ENCODE measurements around the gene SEL1L3. TPM values are rescaled to one million over a fixed set of nuclear protein-coding genes. Genes with fewer than 3 reads are reported as not detected.
A peak's percentile ranks its signal among the peaks of the same experiment; 100 is the strongest.

Gene SEL1L3
- total RNA-seq, 1 experiment from 2014 or later = 48.3 TPM

GRCh38 chr4:25843340-25844097 lies 19.3 kb downstream of the SEL1L3 start:
- Histone ChIP-seq H3K14ac (ENCODE audit: insufficient read depth, low read length) (no peak overlapping the region; the same call in 1 of the 2 replicates), H3K27ac (ENCODE audit: insufficient read length, low read depth, low read length) (no peak overlapping the region), H2BK20ac (ENCODE audit: low read depth, low read length, poor library complexity, severe bottlenecking) (no peak overlapping the region), H3K56ac (ENCODE audit: insufficient read length, low read depth, low read length) (no peak overlapping the region), H4K20me1 (ENCODE audit: control insufficient read depth, insufficient read depth, insufficient read length) (no peaks in the 10 kb centered on the region), H3K79me1 (ENCODE audit: insufficient read depth, low read depth, low read length, poor library complexity, severe bottlenecking) (peaks cover 2% of the 10 kb centered on the region), H2BK12ac (ENCODE audit: insufficient read length, low read depth, low read length) (no peak overlapping the region), H3K23ac (ENCODE audit: insufficient read length, low read depth, low read length) (no peak overlapping the region), H4K5ac (ENCODE audit: insufficient read length, low read depth, low read length) (no peak overlapping the region), H3K4me2 (ENCODE audit: insufficient read depth, insufficient read length, low read length) (no peak overlapping the region), H3K9ac (ENCODE audit: extremely low read depth, insufficient read length, low read length) (no peak overlapping the region), H2BK15ac (ENCODE audit: low read depth, low read length) (no peak overlapping the region), H4K8ac (replicated peaks; ENCODE audit: insufficient read length, low read depth, low read length) (no peak overlapping the region), H2BK120ac (ENCODE audit: low read depth, low read length, poor library complexity, severe bottlenecking) (no peak overlapping the region), H3K4ac (ENCODE audit: low read depth, low read length) (no peak overlapping the region), H3K4me1 (ENCODE audit: insufficient read depth, low read length) (peaks cover 7% of the 10 kb centered on the region; the same call in 1 of the 2 replicates), H3K18ac (ENCODE audit: insufficient read length, low read depth, low read length) (no peak overlapping the region), H3T11ph (ENCODE audit: low read length) (no peak overlapping the region), H2AK5ac (ENCODE audit: insufficient read length, low read length) (no peak overlapping the region), H4K91ac (ENCODE audit: insufficient read length, low read depth, low read length) (no peak overlapping the region), H3K79me2 (ENCODE audit: insufficient read depth, low read length) (no peaks in the 10 kb centered on the region), H3K27me3 (ENCODE audit: insufficient read depth, low read length) (no peaks in the 10 kb centered on the region), H3K9me3 (ENCODE audit: control insufficient read depth, low read depth, low read length) (no peaks in the 10 kb centered on the region), H2BK5ac (ENCODE audit: insufficient read length, low read length) (no peak overlapping the region), H3K23me2 (ENCODE audit: insufficient read length, low read depth, low read length, poor library complexity, severe bottlenecking) (no peaks in the 10 kb centered on the region), H2AFZ (ENCODE audit: low read length) (no peak overlapping the region)
- no peak for TF ChIP-seq CTCF (conservative IDR thresholded peaks at IDR 0.05)
- Mint-ChIP-seq H3K27ac (peak overlapping the region; percentile 74 to 93 (median 79)), H3K27me3 (ENCODE audit: low read depth) (no peaks in the 10 kb centered on the region), H3K4me1 (peaks cover 55 to 68% of the 10 kb centered on the region in 2 experiments), H3K36me3 (ENCODE audit: insufficient read depth in 1 of 3, low read depth in 3 of 3) (peaks cover 13 to 38% (median 16%) of the 10 kb centered on the region in 3 experiments), H3K9me3 (no peaks in the 10 kb centered on the region; a peak in 1 of 5 replicates), H3K4me3 (no peak overlapping the region)
- no CpG with 5 or more reads among the region's 22 CpGs for WGBS (ENCODE audit: extremely low coverage, insufficient read length, low lambda C conversion rate)
- no peak for DNase-seq

Data from H9 (cell line).